ENCODE measurements around the gene PAX3. TPM values are rescaled to one million over a fixed set of nuclear protein-coding genes. Genes with fewer than 3 reads are reported as not detected.

The PAX3 gene
- total RNA-seq, 1 experiment from 2014 or later, result not detected

GRCh38 chr2:222196159-222196558, 102.6 kb downstream of the PAX3 start:
- Histone ChIP-seq H3K4me2 (ENCODE audit: low read length) (no peak overlapping the region), H3K27me3 (ENCODE audit: low read length) (peaks cover 58% of the 10 kb centered on the region), H3K27ac (ENCODE audit: low read length) (no peak overlapping the region), H2AFZ (ENCODE audit: low read length) (no peak overlapping the region), H4K20me1 (ENCODE audit: low read length) (no peaks in the 10 kb centered on the region), H3K4me1 (ENCODE audit: insufficient read depth, low read length) (no peaks in the 10 kb centered on the region), H3K9me2 (replicated peaks; ENCODE audit: low read length) (no peaks in the 10 kb centered on the region), H3K4me3 (ENCODE audit: low read length) (no peak overlapping the region), H3K79me2 (ENCODE audit: low read length) (no peaks in the 10 kb centered on the region), H3F3A (ENCODE audit: low read length, unreplicated experiment) (no peaks in the 10 kb centered on the region), H3K36me3 (ENCODE audit: low read depth, low read length) (no peaks in the 10 kb centered on the region), H3K9me3 (ENCODE audit: low read length) (no peaks in the 10 kb centered on the region), H3K9ac (ENCODE audit: low read length) (no peak overlapping the region)
- CTCF ChIA-PET, result interaction anchor here (0.7 kb wide), 1 partner anchor 125 kb away, joined by 4 read pairs; no protein-coding TSS in a partner anchor
- no peak for DNase-seq
- intact Hi-C loops (cut with micrococcal nuclease), result no loop called here
- no peak for ATAC-seq
- no peak for TF ChIP-seq CTCF (conservative IDR thresholded peaks at IDR 0.05; ENCODE audit: low read depth, low read length)
- no peak for TF ChIP-seq EZH2 (IDR thresholded peaks at IDR 0.05; ENCODE audit: low read length, unreplicated experiment)
- no peak for TF ChIP-seq EZH2phosphoT487 (IDR thresholded peaks at IDR 0.05; ENCODE audit: borderline replicate concordance, low read length)
- no TSS peak for BruUV-seq (replicated peaks)
- POLR2A ChIA-PET (ENCODE audit: unreplicated experiment), result no interaction called here

GRCh38 chr2:222194669-222195068, 104.1 kb downstream of the PAX3 start:
- intact Hi-C loops (cut with micrococcal nuclease), result no loop called here
- POLR2A ChIA-PET (ENCODE audit: unreplicated experiment), result no interaction called here
- CTCF ChIA-PET, result no interaction called here
- Histone ChIP-seq H2AFZ (ENCODE audit: low read length) (no peak overlapping the region), H3K4me1 (ENCODE audit: insufficient read depth, low read length) (no peaks in the 10 kb centered on the region), H3K27me3 (ENCODE audit: low read length) (peaks cover 54% of the 10 kb centered on the region), H3K9me2 (replicated peaks; ENCODE audit: low read length) (no peaks in the 10 kb centered on the region), H3K79me2 (ENCODE audit: low read length) (no peaks in the 10 kb centered on the region), H3K27ac (ENCODE audit: low read length) (no peak overlapping the region), H3K4me2 (ENCODE audit: low read length) (no peak overlapping the region), H4K20me1 (ENCODE audit: low read length) (no peaks in the 10 kb centered on the region), H3K9ac (ENCODE audit: low read length) (no peak overlapping the region), H3K9me3 (ENCODE audit: low read length) (no peaks in the 10 kb centered on the region), H3K4me3 (ENCODE audit: low read length) (no peak overlapping the region), H3F3A (ENCODE audit: low read length, unreplicated experiment) (no peaks in the 10 kb centered on the region), H3K36me3 (ENCODE audit: low read depth, low read length) (no peaks in the 10 kb centered on the region)
- ATAC-seq, result no peak
- DNase-seq, result no peak
- no TSS peak for BruUV-seq (replicated peaks)
- TF ChIP-seq EZH2 (IDR thresholded peaks at IDR 0.05; ENCODE audit: low read length, unreplicated experiment), result no peak
- no peak for TF ChIP-seq CTCF (conservative IDR thresholded peaks at IDR 0.05; ENCODE audit: low read depth, low read length)
- TF ChIP-seq EZH2phosphoT487 (IDR thresholded peaks at IDR 0.05; ENCODE audit: borderline replicate concordance, low read length), result no peak

GRCh38 chr2:222193328-222193983, 105.3 kb downstream of the PAX3 start:
- Histone ChIP-seq H3K4me1 (ENCODE audit: insufficient read depth, low read length) (no peaks in the 10 kb centered on the region), H3K79me2 (ENCODE audit: low read length) (no peaks in the 10 kb centered on the region), H4K20me1 (ENCODE audit: low read length) (no peaks in the 10 kb centered on the region), H3K4me2 (ENCODE audit: low read length) (no peak overlapping the region), H3K9me2 (replicated peaks; ENCODE audit: low read length) (no peaks in the 10 kb centered on the region), H3K27me3 (ENCODE audit: low read length) (peaks cover 51% of the 10 kb centered on the region), H3K27ac (ENCODE audit: low read length) (no peak overlapping the region), H3K9me3 (ENCODE audit: low read length) (no peaks in the 10 kb centered on the region), H3K36me3 (ENCODE audit: low read depth, low read length) (no peaks in the 10 kb centered on the region), H3K4me3 (ENCODE audit: low read length) (no peak overlapping the region), H3K9ac (ENCODE audit: low read length) (no peak overlapping the region), H2AFZ (ENCODE audit: low read length) (no peak overlapping the region), H3F3A (ENCODE audit: low read length, unreplicated experiment) (no peaks in the 10 kb centered on the region)
- intact Hi-C loops (cut with micrococcal nuclease), result no loop called here
- TF ChIP-seq EZH2phosphoT487 (IDR thresholded peaks at IDR 0.05; ENCODE audit: borderline replicate concordance, low read length), result no peak
- TF ChIP-seq EZH2 (IDR thresholded peaks at IDR 0.05; ENCODE audit: low read length, unreplicated experiment), result no peak
- no peak for TF ChIP-seq CTCF (conservative IDR thresholded peaks at IDR 0.05; ENCODE audit: low read depth, low read length)
- DNase-seq (no peak), ATAC-seq (no peak)
- POLR2A ChIA-PET (ENCODE audit: unreplicated experiment), result no interaction called here
- BruUV-seq (replicated peaks), result no TSS peak
- CTCF ChIA-PET, result no interaction called here
